Measurements from ENCODE around the gene NAV2.

Gene NAV2

DNA sequence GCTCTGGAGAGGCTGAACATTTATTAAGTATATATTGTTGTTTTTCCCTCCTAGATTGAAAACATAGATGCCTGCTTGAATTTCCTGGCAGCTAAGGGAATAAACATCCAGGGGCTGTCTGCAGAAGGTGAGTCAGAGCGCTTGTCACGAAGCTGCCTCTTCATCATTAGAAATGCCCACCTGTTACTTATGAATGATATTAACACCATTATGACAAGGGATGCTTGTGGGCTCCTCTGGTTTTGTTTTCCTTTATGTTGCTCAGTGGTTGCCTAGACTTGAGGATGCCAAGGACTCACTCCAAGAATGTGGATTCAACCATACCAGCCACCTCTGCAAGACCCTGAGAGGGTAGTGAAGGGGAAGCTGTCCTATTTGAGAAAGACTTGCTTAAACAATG is 156.2 kb downstream of the NAV2 start:
- TF ChIP-seq, protein P1, sequence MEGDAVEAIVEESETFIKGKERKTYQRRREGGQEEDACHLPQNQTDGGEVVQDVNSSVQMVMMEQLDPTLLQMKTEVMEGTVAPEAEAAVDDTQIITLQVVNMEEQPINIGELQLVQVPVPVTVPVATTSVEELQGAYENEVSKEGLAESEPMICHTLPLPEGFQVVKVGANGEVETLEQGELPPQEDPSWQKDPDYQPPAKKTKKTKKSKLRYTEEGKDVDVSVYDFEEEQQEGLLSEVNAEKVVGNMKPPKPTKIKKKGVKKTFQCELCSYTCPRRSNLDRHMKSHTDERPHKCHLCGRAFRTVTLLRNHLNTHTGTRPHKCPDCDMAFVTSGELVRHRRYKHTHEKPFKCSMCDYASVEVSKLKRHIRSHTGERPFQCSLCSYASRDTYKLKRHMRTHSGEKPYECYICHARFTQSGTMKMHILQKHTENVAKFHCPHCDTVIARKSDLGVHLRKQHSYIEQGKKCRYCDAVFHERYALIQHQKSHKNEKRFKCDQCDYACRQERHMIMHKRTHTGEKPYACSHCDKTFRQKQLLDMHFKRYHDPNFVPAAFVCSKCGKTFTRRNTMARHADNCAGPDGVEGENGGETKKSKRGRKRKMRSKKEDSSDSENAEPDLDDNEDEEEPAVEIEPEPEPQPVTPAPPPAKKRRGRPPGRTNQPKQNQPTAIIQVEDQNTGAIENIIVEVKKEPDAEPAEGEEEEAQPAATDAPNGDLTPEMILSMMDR (conservative IDR thresholded peaks at IDR 0.05; ENCODE audit: control insufficient read depth, insufficient read depth, low read depth, low read length): no peak
- no peak for DNase-seq (ENCODE audit: low read depth)
- H3K4me3 ChIP-seq (ENCODE audit: control insufficient read depth, low read depth, low read length): no peak overlapping the region

DNA sequence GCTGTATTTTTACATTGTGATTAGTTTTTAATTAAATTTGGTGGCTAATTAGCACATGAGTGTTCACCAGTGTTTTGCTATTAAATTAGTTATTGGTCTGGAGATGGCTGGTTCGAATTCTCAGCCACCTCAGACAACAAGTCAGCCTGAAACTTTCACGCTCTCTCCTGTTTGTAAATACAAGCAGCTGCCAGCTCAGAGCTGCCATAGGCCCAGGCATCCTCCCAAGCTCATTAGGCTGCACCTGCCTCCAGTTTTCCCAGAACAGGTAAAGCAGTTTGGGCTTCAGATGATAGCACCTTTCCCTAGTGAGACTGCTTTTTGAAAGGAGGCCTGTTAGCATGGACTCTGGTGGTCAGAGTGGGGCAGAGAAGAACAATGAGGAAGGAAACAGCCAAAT is 156.8 kb downstream of the NAV2 start:
- DNase-seq (ENCODE audit: low read depth): no peak
- H3K4me3 ChIP-seq (ENCODE audit: control insufficient read depth, low read depth, low read length): no peak overlapping the region
- TF ChIP-seq, protein P1 (conservative IDR thresholded peaks at IDR 0.05; ENCODE audit: control insufficient read depth, insufficient read depth, low read depth, low read length): no peak

DNA sequence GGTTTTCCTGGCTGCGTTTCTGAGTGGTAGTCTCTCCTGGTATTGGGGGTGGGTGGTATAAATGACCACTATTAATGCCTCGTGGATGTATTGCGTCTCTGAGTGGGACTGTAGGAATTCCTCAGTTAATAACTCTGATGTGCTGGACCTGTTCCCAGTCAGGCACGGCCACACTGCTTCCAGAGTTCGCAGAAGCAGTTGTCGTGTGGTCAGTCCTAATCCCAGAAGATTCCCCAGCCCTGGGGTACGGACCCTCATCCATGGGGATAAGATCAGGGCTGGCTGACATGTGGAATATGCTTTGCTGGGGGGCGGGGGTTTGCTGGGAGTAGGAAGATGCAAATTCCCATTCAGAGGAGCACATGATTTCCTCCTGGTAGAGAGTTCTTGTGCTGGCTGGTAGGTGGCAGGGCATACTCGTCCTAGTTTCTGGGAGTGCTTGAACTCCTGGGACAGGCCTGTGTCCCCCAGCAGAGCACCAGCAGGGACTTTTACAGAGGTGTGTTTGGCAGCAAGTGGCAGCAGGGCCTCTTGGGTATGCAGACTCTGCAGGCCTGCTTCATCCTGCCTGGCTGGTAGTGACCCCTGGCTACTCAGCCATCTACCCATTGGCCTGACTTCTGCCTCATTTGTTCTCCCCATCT is 157.4 kb downstream of the NAV2 start:
- H3K4me3 ChIP-seq (ENCODE audit: control insufficient read depth, low read depth, low read length): no peak overlapping the region
- no peak for DNase-seq (ENCODE audit: low read depth)
- TF ChIP-seq, protein P1 (conservative IDR thresholded peaks at IDR 0.05; ENCODE audit: control insufficient read depth, insufficient read depth, low read depth, low read length): no peak

DNA sequence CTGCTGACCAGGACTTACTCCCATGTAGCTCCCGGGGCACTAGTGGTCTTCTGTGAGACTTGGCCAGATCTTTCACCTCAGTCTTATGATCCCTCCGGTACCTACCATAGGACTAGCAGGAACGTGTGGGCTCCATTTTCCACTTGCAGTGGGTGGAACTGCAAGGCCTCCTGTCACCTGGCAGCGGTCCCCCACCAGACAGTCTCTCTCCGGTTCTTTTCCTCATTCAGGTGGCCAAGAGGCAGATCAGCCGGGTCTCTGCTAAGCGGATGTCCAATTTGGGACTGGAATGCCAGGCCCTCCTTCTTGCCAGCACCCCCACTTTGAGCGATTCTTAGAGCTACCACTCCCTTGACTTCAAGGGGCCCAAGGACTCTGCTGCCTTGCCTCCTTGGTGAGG is 158.9 kb downstream of the NAV2 start:
- no peak for DNase-seq (ENCODE audit: low read depth)
- TF ChIP-seq, protein P1 (conservative IDR thresholded peaks at IDR 0.05; ENCODE audit: control insufficient read depth, insufficient read depth, low read depth, low read length): no peak
- H3K4me3 ChIP-seq (ENCODE audit: control insufficient read depth, low read depth, low read length): no peak overlapping the region

DNA sequence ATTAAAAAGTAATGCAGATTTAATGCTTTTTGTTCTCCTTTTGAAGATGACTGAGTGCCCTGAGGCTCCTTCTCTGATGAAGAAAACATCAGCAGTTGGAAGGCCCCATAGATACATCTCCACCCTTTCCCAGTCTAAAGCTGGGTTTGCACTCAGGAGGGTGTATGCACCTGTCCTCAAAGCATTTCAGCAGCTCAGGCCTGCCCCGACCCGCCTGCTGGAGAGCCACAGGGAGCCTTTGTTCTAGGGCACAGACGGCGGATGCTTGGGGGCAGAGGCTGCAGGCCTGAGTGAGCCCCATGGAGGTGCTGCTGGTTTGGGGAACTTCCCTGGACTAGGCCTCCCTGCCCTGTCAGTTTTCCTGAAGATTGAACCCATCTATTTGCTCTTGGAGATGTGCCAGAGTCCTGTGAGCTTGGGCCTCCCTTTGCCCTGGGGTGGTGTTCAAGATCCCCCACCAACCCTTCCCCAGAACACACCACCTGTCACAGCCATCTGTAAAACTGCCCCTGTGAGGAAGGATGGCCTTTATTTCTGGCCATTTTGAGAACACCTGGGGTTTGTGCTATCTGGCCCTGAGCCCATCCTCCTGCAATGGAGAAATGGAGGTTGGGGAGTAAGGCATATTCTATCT is 160.0 kb downstream of the NAV2 start:
- DNase-seq (ENCODE audit: low read depth): no peak
- TF ChIP-seq, protein P1 (conservative IDR thresholded peaks at IDR 0.05; ENCODE audit: control insufficient read depth, insufficient read depth, low read depth, low read length): no peak
- no peak overlapping the region for H3K4me3 ChIP-seq (ENCODE audit: control insufficient read depth, low read depth, low read length)

DNA sequence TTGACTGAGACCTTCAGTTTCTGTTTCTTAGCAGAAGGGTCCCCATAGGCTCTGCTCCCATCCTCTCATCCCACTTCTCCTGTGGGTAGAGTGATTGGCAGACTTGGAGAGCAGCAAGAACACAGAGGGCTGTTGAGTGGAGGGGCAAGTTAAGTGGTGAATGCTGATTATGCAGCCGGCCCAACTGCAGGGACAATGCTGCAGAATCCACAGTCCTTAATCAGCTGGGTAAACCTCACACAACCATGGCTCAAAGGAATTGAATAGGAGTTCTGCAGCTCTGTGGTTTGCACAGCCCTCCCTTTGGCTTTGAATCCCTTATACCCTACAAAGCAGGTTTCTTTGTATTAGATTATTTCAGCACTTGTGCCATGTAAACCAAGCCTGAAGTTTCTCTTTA is 161.1 kb downstream of the NAV2 start:
- no peak for DNase-seq (ENCODE audit: low read depth)
- TF ChIP-seq, protein P1 (conservative IDR thresholded peaks at IDR 0.05; ENCODE audit: control insufficient read depth, insufficient read depth, low read depth, low read length): no peak
- no peak overlapping the region for H3K4me3 ChIP-seq (ENCODE audit: control insufficient read depth, low read depth, low read length)
